GM21723 (cell line): ENCODE data around the gene DCC.

Experiments used
- ATAC-seq: cut with Tn5 transposase; IDR thresholded peaks from one replicate; pipeline ENCODE4 v1.9.1; 2021; ENCODE audit warnings: mild to moderate bottlenecking, moderate library complexity; ENCODE audit not compliant: unreplicated experiment

The DCC gene

GRCh38 chr18:52888014-52888413 lies 548.0 kb downstream of the DCC start:
- no peak for ATAC-seq

- no peak for ATAC-seq
These were observed 554.8 kb downstream of the DCC start for GRCh38 chr18:52894801-52895200.

DNA sequence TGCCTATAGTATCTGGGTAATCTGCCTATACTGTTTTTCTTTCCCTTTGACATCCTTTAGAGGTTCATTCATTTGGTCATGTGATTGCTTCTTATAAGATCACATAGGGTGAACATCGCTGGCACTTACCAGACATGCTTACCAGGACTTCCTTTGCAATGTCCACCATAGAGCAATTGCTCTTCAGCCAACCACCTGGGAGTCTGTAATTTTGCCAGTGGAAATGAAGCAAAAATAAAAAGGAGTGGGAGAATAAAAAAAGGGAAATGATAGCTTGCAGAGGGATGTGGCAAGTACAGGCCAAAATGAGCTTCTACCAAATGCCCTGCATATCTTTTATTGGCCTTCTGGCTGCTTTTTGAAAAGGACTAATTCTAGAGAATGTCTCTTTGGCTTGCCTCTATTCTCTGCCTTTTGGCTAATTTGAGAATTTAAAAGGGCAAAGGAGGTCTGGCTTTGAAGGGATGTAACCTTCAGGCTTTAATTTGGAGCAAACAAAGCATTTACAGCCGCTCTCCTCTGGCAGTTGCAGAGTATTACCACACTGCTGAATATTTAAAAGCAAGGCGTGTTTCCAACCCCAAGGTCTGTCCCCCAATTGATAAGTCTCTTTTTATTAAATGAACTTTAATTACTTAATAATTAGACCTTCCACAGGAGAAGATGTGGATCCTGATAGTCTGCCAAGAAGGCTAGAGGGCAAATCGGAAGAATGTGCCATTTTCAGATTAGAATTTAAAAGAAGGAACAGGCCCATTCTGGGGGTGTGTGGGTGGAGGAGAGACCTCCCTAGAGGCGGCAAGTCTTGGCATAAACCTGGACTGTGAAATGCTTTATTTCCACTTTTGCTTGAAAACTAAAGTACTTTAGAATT lies 557.9 kb downstream of the DCC start:
- no peak for ATAC-seq

DNA sequence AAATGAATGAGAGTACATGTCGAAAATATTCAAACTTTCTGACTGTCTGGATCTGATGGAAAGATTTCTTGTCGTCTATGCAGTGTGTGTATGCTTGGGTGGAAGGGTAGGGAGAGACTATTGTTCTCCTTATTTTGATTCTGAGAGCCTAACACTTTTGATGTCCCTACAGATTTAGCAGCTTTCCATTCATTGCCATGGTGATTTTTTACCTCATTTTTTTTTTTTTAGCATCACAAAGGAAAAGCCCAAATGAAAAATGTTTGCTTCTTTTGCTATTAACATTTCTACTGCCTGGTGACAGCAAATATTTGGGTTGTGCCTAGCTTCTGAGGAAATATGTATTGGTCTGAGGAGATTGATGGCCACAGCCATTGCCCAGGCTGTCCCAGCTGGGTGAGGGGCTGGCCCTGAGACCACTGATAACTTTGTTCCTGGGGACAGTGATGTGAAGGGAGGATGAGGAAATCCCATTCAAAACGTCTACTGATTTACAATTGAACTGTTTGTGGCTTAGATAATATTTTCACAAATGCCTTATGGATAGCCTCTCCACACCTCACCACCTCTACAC lies 558.6 kb downstream of the DCC start:
- no peak for ATAC-seq

DNA sequence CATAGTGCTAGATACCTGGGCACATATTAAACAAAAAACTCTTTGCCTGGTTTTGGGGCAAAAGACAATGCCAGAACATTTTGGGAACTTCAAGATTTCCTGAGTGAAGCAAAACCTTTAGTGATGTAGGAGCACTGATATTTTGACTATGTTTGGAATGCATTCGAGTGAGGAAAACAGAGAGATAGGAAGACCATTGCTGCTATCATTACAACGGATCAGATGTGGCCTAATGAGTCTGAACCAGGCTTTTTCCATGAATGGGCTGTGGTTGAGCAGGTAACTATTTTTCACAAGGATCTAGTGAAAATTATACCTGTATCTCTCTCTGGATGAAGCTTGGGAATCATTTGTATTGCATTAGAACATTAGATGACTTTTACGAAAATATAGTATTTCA lies 562.2 kb downstream of the DCC start:
- no peak for ATAC-seq

GRCh38 chr18:52903857-52904256 lies 563.9 kb downstream of the DCC start:
- ATAC-seq: no peak

- no peak for ATAC-seq
These were observed 567.7 kb downstream of the DCC start for GRCh38 chr18:52907543-52908308.

- no peak for ATAC-seq
These were observed 574.2 kb downstream of the DCC start for GRCh38 chr18:52914148-52914547.

DNA sequence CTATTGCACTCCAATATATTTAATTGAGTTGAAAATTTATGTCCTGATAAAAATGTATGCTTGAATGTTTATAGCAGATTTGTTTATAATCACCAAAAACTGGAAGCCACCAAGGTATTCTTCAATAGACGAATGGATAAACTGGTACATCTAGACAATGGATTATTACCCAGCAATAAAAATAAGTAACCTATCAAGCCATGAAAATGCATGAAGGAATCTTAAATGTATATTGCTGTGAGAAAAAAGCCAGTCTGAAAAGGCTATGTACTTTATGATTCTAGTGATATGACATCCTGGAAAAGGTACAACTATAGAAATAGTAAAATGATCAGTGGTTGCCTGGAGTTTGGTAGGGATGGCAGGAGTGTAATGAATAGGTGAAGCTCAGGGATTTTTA lies 580.7 kb downstream of the DCC start:
- no peak for ATAC-seq

- no peak for ATAC-seq
These were observed 593.4 kb downstream of the DCC start for GRCh38 chr18:52933356-52933755.

- ATAC-seq: no peak
These were observed 596.9 kb downstream of the DCC start for GRCh38 chr18:52936931-52937330.

- ATAC-seq: no peak
These were observed 597.8 kb downstream of the DCC start for GRCh38 chr18:52937840-52938239.

DNA sequence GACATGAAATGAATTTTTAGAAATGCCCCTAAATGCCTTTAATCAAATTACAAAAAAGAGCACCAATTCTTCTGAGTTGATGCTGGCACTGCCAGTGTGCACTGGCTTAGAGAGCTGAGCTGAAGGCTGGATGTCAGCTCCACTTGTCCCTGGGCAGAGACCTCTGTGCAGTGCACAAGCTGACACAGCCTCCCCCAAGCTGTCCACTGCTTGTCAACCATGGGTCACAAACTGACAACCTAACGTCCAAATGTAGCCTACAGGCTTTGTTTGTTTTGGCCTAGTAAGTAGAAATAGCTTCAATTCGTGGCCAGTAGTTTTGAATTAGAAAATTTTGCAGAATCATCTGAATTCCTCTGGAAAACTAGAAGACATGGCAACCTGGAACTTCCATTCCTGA lies 605.6 kb downstream of the DCC start:
- ATAC-seq: no peak

- no peak for ATAC-seq
These were observed 609.0 kb downstream of the DCC start for GRCh38 chr18:52948868-52949444.

GRCh38 chr18:52950155-52950554 lies 610.2 kb downstream of the DCC start:
- ATAC-seq: no peak

DNA sequence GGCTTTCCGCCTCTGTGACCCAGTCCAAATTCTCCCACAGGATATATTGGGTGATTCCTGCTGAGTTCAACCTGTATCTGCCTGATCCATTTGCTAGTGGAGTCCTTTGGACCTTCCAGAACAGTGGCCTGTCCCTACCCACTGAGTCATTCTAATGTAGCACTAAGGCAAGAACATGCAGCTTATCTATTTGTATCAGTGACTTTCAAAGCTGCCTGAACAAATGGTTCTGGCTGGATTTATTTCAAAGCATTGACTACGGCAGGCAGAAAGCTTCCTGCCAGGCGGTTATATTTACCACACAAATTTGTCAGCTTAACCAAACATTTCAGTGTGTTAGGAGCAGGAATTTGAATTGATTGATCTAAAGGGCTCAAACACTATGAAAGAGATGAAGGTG lies 613.4 kb downstream of the DCC start:
- no peak for ATAC-seq

- ATAC-seq: no peak
These were observed 623.5 kb downstream of the DCC start for GRCh38 chr18:52963481-52963880.

GRCh38 chr18:52970686-52971085 lies 630.7 kb downstream of the DCC start:
- ATAC-seq: no peak

- no peak for ATAC-seq
These were observed 631.1 kb downstream of the DCC start for GRCh38 chr18:52971097-52971496.

- ATAC-seq: no peak
These were observed 639.9 kb downstream of the DCC start for GRCh38 chr18:52979892-52980291.

- no peak for ATAC-seq
These were observed 651.2 kb downstream of the DCC start for GRCh38 chr18:52991246-52991645.
